ENCODE results near the gene HCAR2.
"Not testable (repeated sequence)": the region's sequence is repeated elsewhere in the genome, so short reads cannot be mapped to it uniquely, and the experiment has no call there.

HCAR2 gene

DNA sequence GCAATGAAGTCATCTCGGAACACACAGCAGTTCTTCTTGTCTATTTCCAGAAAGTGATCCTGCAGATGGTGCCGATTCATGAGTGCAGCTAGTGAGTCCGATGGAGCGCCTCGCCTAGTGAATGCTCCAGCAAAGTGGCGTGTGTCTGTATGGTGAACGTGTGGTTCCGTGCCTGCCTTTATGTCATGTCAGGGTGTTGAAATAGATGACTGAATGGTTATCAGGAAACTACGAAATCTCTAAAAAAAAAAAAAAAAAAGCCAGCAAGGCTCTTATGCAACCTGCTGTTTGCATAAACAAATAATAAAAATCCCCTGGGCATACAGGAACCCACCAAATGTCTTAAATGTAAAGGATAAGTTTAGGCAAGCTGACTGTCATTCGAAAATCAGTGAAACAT is 13.5 kb upstream of the HCAR2 start, which contains the start of gene HCAR3:
Gene HCAR3 (minus strand): TSS at position 154 of the 400 bp plus-strand sequence. CDS start 74 bp downstream, at position 80.
- H3K27ac ChIP-seq (ENCODE audit: low read depth, low read length); H3K4me1 ChIP-seq (ENCODE audit: control insufficient read depth in 1 of 2, insufficient read depth in 2 of 2, low read length in 2 of 2); H3K9ac ChIP-seq (ENCODE audit: low read depth in 1 of 2, low read length in 2 of 2); H3K36me3 ChIP-seq (ENCODE audit: control insufficient read depth in 1 of 2, insufficient read depth in 2 of 2, low read length in 2 of 2); H3K9me3 ChIP-seq (ENCODE audit: control insufficient read depth in 1 of 2, low read length in 2 of 2); H3K4me3 ChIP-seq (ENCODE audit: low read depth in 1 of 2, low read length in 2 of 2); H3K27me3 ChIP-seq (ENCODE audit: control insufficient read depth in 1 of 2, insufficient read depth in 2 of 2, low read length in 2 of 2): not testable (repeated sequence)

DNA sequence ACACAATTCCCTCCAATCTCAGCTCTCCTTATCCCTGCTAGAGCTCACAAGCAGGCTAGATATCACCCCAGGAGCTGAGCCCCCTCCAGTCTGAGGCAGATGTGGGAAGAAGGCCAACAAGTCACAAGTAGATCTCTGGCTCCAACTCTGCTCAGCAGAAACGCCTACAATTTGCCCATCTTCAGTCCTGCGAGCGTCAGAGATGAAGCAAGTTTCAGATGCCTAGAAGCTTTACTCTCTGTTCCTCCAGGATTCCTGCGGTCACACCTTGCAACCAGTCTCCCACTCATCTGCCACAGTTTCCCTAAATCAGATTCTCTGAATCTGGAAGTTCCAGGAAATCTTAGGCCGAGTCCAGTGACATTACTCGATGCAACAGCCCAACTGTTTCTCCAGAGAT is 12.1 kb upstream of the HCAR2 start:
- H3K36me3 ChIP-seq (ENCODE audit: control insufficient read depth in 1 of 2, insufficient read depth in 2 of 2, low read length in 2 of 2); H3K9ac ChIP-seq (ENCODE audit: low read depth in 1 of 2, low read length in 2 of 2); H3K27me3 ChIP-seq (ENCODE audit: control insufficient read depth in 1 of 2, insufficient read depth in 2 of 2, low read length in 2 of 2); H3K4me3 ChIP-seq (ENCODE audit: low read depth in 1 of 2, low read length in 2 of 2); H3K27ac ChIP-seq (ENCODE audit: low read depth, low read length); H3K9me3 ChIP-seq (ENCODE audit: control insufficient read depth in 1 of 2, low read length in 2 of 2); H3K4me1 ChIP-seq (ENCODE audit: control insufficient read depth in 1 of 2, insufficient read depth in 2 of 2, low read length in 2 of 2): not testable (repeated sequence)

DNA sequence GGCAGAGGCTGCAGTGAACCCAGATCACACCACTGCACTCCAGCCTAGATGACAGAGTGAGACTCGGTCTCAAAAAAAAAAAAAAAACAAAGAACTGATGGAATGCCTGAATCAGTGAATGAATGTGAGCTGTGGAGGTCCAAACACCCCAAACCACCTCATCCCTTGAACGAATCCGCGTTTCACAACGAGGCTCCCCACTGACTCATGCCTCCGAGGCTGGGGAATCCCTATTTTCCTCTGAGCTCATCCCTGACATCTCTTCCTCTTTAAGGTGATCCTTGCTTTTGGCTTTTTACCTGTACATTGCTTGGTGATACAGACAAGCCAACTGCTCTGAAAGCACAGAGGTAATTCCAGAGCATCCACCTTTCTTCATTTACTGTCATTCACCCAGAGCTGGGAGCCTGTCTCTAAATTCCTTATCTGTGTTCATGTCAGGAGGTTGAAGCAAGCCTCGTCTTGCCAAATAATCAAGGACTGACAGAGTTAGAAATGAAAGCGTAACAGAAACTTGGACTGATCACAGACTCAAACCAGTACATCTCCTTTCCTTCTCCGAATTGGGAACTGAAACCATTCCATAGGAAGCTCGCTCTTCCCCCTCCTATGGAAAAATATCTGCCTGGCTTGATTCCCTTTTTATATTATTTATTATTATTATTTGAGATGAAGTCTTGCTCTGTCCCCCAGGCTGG is 10.5 kb upstream of the HCAR2 start:
- not testable (repeated sequence) for H3K4me3 ChIP-seq (ENCODE audit: low read depth in 1 of 2, low read length in 2 of 2); H3K36me3 ChIP-seq (ENCODE audit: control insufficient read depth in 1 of 2, insufficient read depth in 2 of 2, low read length in 2 of 2); H3K27ac ChIP-seq (ENCODE audit: low read depth, low read length); H3K9ac ChIP-seq (ENCODE audit: low read depth in 1 of 2, low read length in 2 of 2); H3K4me1 ChIP-seq (ENCODE audit: control insufficient read depth in 1 of 2, insufficient read depth in 2 of 2, low read length in 2 of 2); H3K9me3 ChIP-seq (ENCODE audit: control insufficient read depth in 1 of 2, low read length in 2 of 2); H3K27me3 ChIP-seq (ENCODE audit: control insufficient read depth in 1 of 2, insufficient read depth in 2 of 2, low read length in 2 of 2)

DNA sequence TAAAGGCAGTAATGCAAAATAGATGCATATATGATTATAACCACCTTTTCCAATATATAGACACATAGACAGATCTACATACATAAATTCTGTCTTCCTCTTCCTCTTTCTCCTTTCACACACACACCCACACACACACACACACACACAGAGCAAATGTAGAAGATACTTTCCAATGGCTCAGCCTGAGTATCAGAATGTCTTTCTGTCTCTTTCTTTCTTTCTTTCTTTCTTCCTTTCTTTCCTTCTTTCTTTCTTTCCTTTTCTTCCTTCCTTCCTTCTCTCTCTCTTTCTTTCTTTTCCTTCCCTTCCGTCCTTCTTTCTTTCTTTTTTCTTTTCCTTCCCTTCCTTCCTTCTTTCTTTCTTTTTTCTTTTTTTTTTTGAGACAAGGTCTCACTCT is 8.1 kb upstream of the HCAR2 start:
- not testable (repeated sequence) for H3K27ac ChIP-seq (ENCODE audit: low read depth, low read length); H3K9ac ChIP-seq (ENCODE audit: low read depth in 1 of 2, low read length in 2 of 2)

DNA sequence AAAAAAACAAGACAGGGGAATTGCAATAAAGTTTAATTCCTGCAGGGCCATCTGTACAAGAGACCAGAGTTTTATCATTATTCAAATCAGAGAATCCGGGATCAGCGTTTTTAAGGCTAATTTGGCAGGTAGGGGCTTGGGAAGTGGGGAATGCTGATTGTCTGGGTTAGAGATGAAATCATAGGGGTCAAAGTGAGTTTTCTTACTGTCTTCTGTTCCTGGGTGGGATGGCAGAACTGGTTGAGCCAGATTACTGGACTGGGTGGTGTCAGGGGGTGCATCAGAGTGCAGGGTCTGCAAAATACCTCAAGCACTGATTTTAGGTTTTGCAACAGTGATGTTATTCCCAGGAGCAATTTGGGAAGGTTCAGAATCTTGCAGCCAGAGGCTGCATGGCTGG is 7.2 kb upstream of the HCAR2 start:
- not testable (repeated sequence) for H3K27ac ChIP-seq (ENCODE audit: low read depth, low read length); H3K9me3 ChIP-seq (ENCODE audit: control insufficient read depth in 1 of 2, low read length in 2 of 2); H3K4me1 ChIP-seq (ENCODE audit: control insufficient read depth in 1 of 2, insufficient read depth in 2 of 2, low read length in 2 of 2); H3K27me3 ChIP-seq (ENCODE audit: control insufficient read depth in 1 of 2, insufficient read depth in 2 of 2, low read length in 2 of 2); H3K36me3 ChIP-seq (ENCODE audit: control insufficient read depth in 1 of 2, insufficient read depth in 2 of 2, low read length in 2 of 2); H3K4me3 ChIP-seq (ENCODE audit: low read depth in 1 of 2, low read length in 2 of 2); H3K9ac ChIP-seq (ENCODE audit: low read depth in 1 of 2, low read length in 2 of 2)

More for the DNA sequence above, 8.1 kb upstream of the HCAR2 start:
- H3K27me3 ChIP-seq (ENCODE audit: control insufficient read depth in 1 of 2, insufficient read depth in 2 of 2, low read length in 2 of 2); H3K4me1 ChIP-seq (ENCODE audit: control insufficient read depth in 1 of 2, insufficient read depth in 2 of 2, low read length in 2 of 2); H3K9me3 ChIP-seq (ENCODE audit: control insufficient read depth in 1 of 2, low read length in 2 of 2); H3K4me3 ChIP-seq (ENCODE audit: low read depth in 1 of 2, low read length in 2 of 2); H3K36me3 ChIP-seq (ENCODE audit: control insufficient read depth in 1 of 2, insufficient read depth in 2 of 2, low read length in 2 of 2): not testable (repeated sequence)

DNA sequence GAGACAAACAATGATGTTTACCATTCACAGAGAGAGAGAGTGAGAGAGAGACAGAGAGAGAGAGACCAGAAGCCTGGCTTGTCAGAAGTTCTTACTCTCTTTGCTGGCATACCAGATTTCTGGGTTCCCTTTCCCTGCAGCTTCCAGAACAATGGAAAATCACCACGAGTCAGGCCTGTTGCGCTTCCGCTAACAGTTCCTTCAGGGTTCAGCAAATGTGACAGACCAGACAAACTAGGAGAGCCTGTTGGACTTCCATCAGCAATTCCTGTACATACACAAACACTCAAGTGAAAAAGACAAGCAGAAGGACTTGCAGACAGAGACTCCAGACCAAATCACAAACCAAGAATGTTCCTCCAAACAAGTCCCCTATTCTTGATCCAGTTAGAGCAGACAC is 6.1 kb upstream of the HCAR2 start:
- not testable (repeated sequence) for H3K36me3 ChIP-seq (ENCODE audit: control insufficient read depth in 1 of 2, insufficient read depth in 2 of 2, low read length in 2 of 2)

DNA sequence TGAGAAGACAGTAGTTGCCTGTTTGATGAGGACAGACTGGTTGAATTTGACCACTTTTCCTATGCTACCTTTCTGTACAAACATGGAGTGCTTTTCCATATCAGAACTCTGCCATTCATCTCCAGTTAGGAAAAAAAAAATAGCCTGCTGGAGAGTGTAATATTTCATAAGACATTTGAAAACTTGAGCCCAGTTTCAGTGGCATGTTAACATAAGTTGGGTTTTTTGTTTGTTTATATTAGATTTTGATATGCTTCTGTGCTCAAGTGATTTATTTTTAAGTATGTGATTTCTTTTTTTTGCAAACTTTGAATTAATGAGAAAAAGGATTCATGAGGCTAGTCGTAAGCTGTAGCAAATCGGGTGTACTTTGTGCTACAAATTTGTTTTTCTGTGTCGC is 684 bp upstream of the HCAR2 start:
- not testable (repeated sequence) for H3K4me3 ChIP-seq (ENCODE audit: low read depth in 1 of 2, low read length in 2 of 2); H3K9me3 ChIP-seq (ENCODE audit: control insufficient read depth in 1 of 2, low read length in 2 of 2); H3K27me3 ChIP-seq (ENCODE audit: control insufficient read depth in 1 of 2, insufficient read depth in 2 of 2, low read length in 2 of 2); H3K4me1 ChIP-seq (ENCODE audit: control insufficient read depth in 1 of 2, insufficient read depth in 2 of 2, low read length in 2 of 2); H3K36me3 ChIP-seq (ENCODE audit: control insufficient read depth in 1 of 2, insufficient read depth in 2 of 2, low read length in 2 of 2); H3K27ac ChIP-seq (ENCODE audit: low read depth, low read length); H3K9ac ChIP-seq (ENCODE audit: low read depth in 1 of 2, low read length in 2 of 2)

More for the DNA sequence above, 6.1 kb upstream of the HCAR2 start:
- not testable (repeated sequence) for H3K9me3 ChIP-seq (ENCODE audit: control insufficient read depth in 1 of 2, low read length in 2 of 2); H3K27me3 ChIP-seq (ENCODE audit: control insufficient read depth in 1 of 2, insufficient read depth in 2 of 2, low read length in 2 of 2); H3K4me3 ChIP-seq (ENCODE audit: low read depth in 1 of 2, low read length in 2 of 2); H3K27ac ChIP-seq (ENCODE audit: low read depth, low read length); H3K9ac ChIP-seq (ENCODE audit: low read depth in 1 of 2, low read length in 2 of 2); H3K4me1 ChIP-seq (ENCODE audit: control insufficient read depth in 1 of 2, insufficient read depth in 2 of 2, low read length in 2 of 2)

DNA sequence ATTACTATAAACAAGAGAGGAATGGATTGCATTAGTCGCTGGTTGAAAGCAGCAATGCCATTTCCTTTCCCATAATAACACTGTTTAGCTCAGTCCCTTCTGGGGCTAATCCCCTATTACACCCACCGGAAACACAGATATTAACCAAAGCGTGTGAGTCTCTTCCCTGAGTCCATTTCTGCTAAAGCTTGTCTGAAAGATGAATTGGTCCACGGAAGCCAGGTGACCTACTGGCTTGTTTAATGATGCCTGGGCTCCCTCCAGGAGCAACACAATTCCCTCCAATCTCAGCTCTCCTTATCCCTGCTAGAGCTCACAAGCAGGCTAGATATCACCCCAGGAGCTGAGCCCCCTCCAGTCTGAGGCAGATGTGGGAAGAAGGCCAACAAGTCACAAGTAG is 1.7 kb downstream of the HCAR2 start:
- not testable (repeated sequence) for H3K9ac ChIP-seq (ENCODE audit: low read depth in 1 of 2, low read length in 2 of 2); H3K4me3 ChIP-seq (ENCODE audit: low read depth in 1 of 2, low read length in 2 of 2); H3K27me3 ChIP-seq (ENCODE audit: control insufficient read depth in 1 of 2, insufficient read depth in 2 of 2, low read length in 2 of 2); H3K27ac ChIP-seq (ENCODE audit: low read depth, low read length); H3K36me3 ChIP-seq (ENCODE audit: control insufficient read depth in 1 of 2, insufficient read depth in 2 of 2, low read length in 2 of 2); H3K9me3 ChIP-seq (ENCODE audit: control insufficient read depth in 1 of 2, low read length in 2 of 2); H3K4me1 ChIP-seq (ENCODE audit: control insufficient read depth in 1 of 2, insufficient read depth in 2 of 2, low read length in 2 of 2)

DNA sequence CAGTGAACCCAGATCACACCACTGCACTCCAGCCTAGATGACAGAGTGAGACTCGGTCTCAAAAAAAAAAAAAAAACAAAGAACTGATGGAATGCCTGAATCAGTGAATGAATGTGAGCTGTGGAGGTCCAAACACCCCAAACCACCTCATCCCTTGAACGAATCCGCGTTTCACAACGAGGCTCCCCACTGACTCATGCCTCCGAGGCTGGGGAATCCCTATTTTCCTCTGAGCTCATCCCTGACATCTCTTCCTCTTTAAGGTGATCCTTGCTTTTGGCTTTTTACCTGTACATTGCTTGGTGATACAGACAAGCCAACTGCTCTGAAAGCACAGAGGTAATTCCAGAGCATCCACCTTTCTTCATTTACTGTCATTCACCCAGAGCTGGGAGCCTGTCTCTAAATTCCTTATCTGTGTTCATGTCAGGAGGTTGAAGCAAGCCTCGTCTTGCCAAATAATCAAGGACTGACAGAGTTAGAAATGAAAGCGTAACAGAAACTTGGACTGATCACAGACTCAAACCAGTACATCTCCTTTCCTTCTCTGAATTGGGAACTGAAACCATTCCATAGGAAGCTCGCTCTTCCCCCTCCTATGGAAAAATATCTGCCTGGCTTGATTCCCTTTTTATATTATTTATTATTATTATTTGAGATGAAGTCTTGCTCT is 3.0 kb downstream of the HCAR2 start:
- not testable (repeated sequence) for H3K27ac ChIP-seq (ENCODE audit: low read depth, low read length); H3K4me3 ChIP-seq (ENCODE audit: low read depth in 1 of 2, low read length in 2 of 2)

DNA sequence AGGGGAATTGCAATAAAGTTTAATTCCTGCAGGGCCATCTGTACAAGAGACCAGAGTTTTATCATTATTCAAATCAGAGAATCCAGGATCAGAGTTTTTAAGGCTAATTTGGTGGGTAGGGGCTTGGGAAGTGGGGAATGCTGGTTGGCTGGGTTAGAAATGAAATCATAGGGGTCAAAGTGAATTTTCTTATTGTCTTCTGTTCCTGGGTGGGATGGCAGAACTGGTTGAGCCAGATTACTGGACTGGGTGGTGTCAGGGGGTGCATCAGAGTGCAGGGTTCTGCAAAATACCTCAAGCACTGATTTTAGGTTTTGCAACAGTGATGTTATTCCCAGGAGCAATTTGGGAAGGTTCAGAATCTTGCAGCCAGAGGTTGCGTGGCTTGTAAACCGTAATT is 6.2 kb downstream of the HCAR2 start:
- not testable (repeated sequence) for H3K9me3 ChIP-seq (ENCODE audit: control insufficient read depth in 1 of 2, low read length in 2 of 2); H3K27me3 ChIP-seq (ENCODE audit: control insufficient read depth in 1 of 2, insufficient read depth in 2 of 2, low read length in 2 of 2); H3K4me3 ChIP-seq (ENCODE audit: low read depth in 1 of 2, low read length in 2 of 2); H3K4me1 ChIP-seq (ENCODE audit: control insufficient read depth in 1 of 2, insufficient read depth in 2 of 2, low read length in 2 of 2); H3K27ac ChIP-seq (ENCODE audit: low read depth, low read length); H3K9ac ChIP-seq (ENCODE audit: low read depth in 1 of 2, low read length in 2 of 2); H3K36me3 ChIP-seq (ENCODE audit: control insufficient read depth in 1 of 2, insufficient read depth in 2 of 2, low read length in 2 of 2)

More for the DNA sequence above, 3.0 kb downstream of the HCAR2 start:
- H3K9me3 ChIP-seq (ENCODE audit: control insufficient read depth in 1 of 2, low read length in 2 of 2); H3K9ac ChIP-seq (ENCODE audit: low read depth in 1 of 2, low read length in 2 of 2); H3K36me3 ChIP-seq (ENCODE audit: control insufficient read depth in 1 of 2, insufficient read depth in 2 of 2, low read length in 2 of 2); H3K4me1 ChIP-seq (ENCODE audit: control insufficient read depth in 1 of 2, insufficient read depth in 2 of 2, low read length in 2 of 2); H3K27me3 ChIP-seq (ENCODE audit: control insufficient read depth in 1 of 2, insufficient read depth in 2 of 2, low read length in 2 of 2): not testable (repeated sequence)
